ENCODE measurements around the gene TROAP.
"Not testable (repeated sequence)": the region's sequence is repeated elsewhere in the genome, so short reads cannot be mapped to it uniquely, and the experiment has no call there.

Gene TROAP, protein sequence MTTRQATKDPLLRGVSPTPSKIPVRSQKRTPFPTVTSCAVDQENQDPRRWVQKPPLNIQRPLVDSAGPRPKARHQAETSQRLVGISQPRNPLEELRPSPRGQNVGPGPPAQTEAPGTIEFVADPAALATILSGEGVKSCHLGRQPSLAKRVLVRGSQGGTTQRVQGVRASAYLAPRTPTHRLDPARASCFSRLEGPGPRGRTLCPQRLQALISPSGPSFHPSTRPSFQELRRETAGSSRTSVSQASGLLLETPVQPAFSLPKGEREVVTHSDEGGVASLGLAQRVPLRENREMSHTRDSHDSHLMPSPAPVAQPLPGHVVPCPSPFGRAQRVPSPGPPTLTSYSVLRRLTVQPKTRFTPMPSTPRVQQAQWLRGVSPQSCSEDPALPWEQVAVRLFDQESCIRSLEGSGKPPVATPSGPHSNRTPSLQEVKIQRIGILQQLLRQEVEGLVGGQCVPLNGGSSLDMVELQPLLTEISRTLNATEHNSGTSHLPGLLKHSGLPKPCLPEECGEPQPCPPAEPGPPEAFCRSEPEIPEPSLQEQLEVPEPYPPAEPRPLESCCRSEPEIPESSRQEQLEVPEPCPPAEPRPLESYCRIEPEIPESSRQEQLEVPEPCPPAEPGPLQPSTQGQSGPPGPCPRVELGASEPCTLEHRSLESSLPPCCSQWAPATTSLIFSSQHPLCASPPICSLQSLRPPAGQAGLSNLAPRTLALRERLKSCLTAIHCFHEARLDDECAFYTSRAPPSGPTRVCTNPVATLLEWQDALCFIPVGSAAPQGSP

DNA sequence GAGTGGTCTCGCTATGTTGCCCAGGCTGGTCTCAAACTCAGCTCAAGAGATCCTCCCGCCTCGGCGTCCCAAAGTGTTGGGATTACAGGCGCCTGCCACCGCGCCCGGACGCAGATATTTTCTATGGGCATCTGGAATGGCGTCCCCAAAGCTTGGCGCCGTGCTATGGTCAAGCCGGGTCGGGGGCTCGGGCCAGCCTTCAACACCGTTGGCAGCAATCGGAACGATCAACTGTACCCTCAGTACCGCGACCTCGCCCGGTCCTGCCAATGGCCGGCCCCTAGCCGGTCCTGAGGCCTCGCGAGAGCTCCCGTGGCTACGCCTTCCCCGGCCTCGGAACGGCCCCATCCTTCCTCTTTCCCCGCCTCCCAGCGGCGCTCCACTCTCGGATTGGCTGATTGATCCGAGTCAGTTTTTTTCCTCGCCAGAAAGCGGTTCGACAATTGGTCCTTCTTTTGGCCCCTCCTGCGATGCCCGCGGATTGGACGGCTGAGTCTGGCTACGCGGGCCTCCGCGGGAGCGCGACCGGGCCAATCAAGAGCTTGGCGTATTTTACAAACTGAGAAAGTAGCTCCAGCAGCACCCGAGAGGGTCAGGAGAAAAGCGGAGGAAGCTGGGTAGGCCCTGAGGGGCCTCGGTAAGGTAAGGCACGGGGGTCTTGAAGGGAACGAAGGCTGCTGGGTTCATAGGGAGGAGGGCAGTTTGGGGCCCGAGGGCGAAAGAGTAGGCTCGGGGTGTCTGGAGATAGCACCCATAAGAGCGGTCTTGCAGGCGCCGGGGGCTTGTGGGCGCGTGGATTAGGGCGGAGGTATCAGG is at the start of gene TROAP:
TROAP (plus strand) TSS at position 548 of the 816 bp plus-strand sequence. CDS start 354 bp downstream, outside the sequence.
- DNase-seq: peak; percentile 95

DNA sequence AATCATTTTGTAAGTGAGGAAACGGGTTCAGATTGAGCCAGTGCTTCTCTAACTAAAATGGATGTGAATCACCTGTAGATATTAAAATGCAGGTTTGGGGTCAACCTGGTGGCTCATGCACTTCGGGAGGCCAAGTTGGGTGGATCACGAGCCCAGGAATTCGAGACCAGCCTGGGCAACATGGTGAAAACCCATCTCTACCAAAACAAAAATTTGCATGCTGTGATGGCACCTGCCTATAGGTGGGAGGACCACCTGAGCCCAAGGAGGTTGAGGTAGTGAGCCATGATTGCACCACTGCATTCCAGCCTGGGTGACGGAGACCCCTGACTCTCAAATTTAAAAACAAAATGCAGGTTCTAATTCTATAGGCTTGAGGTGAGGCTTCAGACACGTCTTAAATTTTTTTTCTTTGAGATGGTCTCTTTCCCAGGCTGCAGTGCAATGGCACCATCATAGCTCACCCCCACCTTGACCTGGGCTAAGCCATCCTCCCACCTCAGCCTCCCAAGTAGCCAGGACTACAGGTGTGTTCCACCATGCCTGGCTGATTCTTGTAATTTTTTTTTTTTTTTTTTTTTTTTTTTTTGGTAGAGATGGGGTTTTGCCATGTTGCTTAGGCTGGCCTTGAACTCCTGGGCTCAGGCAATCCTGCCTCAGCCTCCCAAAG is 49.2 kb upstream of the TROAP start:
- DNase-seq: no peak

DNA sequence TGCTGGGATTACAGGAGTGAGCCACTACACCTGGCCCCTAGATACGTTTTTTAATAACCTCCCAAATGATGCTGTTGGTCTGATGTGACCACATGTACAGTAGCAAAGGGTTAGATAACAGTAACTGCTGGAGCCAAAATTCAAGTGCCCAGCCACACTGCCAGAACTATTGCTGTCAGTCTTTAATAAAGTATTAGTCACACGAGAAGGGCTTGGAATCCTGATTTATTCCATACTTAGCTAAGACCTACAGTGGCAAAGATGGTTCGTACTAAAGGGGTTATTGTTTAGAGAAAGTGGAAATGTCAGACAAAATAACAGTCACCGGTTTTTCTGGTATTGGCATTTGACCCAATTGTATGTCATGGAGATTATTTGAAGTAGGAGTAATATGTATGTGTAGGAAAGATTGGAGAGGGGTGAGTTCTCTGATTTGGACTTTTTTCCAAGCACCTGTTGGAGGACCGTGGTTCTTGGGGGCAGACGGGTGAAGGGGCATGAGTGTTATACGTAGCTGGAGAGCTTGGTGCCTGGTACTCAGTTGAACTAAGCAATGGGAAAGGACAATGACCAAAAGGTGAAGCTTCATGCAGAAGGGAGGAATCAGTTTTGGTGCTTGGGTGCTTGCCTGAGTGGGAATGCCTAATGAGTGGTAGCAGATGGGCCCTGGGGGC is 48.5 kb upstream of the TROAP start:
- no peak for DNase-seq

DNA sequence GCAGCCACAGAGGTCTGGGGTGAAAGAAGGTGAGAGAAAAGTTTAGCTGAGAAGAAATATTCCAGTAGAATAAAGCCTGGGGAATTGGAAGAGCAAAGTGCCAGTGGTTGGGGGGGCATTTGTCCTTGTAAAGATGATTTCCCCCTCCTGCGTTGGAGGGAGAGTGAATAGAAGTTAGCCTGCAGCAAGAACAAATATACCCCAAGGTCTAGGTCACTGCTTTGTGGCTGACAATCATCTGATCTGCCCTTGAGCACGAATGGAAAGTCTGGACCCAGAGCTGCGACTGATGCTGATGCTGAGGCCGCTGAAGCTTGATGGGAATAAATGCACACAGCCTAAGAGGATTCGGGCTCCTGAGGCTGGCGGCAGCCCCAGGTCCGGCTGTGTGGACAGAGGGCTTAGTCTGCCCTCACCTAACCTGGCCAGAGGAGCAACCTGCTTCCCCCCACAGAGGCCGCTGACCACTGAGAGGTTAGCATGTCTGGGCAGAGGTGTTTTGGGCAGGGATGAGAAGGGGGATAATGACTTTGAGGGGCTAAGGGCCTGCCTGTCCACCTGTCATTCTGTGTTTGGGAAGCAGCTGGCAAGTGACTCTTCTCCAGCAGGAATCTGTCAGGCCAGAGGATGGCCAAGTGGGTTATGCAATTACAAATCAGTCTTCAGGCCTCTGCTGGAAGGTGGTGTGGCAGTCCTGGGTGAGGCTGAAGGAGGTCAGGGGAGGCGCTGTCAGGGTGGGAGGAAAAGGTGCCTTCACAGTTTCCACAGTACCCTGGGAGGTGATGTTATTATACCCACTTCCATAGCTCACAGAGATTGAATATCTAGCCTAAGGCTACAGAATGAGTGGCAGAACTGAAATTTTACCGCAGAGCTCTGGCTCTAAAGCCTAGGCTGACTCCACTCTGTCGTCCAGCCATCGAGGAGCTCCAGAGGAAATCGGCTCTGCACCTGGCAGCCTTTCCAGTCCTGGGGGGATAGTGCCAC is 46.5 kb upstream of the TROAP start:
- DNase-seq: no peak

DNA sequence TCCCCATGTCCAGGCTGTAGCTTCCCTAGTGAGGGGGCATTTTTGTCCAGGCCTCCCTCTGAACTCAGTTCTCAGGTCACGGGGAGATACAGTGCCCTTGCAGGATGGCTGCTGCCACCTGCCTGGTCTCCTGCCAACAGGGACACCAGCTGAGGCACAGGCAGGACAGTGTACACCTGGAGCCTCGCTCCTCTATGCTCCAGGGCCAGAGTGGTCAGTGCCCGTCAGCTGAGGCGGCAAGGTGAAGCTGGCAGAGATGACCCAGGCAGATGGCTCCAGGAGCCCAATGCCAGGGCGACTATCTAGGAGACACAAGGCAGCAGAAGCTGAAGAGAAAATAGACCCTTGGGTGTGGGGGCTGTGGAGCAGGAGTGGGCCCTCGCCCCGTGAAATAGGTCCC is 45.6 kb upstream of the TROAP start:
- DNase-seq: no peak

DNA sequence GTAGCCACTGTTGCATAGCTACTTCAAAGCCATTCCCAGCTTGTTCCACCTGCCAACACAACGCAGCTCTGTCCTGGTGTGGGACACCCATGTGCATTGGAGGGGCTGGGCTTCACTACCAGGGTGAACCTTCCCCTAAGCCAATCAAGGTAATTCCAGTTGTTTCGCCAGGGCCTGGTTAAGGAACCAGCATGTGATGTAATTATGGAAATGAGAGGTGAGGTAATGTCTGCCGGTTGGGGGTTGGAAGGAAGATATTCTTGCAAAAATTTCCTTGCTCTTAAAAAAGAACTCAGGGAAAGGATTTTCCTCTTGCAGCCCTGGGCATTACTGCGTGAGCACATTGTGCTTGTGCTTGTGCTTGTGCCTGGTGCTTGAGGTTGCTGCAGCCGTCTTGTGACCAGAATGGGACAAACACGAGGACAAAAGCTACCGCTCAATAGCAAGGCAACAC is 43.3 kb upstream of the TROAP start:
- peak; percentile 61 for DNase-seq

DNA sequence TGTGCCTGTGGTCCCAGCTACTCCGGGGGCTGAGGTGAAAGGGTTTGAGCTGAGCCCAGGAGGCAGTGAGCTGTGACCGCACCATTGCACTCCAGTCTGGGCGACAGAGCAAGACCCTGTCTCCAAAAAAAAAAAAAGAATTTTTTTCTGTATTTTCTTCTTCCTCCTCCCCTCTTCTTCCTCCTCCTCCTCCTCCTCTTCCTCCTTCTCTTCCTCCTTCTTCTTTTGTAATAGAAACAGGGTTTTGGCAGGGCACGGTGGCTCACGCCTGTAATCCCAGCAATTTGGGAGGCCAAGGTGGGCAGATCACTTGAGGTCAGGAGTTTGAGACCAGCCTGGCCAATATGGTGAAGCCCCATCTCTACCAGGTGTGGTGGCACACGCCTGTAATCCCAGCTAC is 42.5 kb upstream of the TROAP start:
- DNase-seq: not testable (repeated sequence)

DNA sequence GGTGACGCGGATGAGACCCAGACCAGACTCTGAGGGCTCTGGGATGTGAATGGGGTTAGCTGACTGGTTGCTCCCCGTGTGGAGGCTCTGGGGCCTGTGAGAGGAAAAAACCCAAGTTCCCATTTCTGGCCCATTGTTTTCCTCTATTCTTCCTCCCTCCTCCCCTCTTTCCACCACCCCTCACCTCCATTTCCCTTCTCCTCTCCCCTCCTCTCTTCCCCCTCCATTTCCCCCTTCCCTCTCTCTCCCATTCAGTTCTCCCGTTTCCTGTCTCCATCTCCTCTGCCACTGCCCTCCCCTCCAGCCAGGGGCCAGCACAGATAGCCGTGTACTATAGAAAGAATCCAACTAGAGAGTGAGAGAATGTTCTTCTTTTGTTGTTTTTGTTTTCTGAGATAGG is 40.8 kb upstream of the TROAP start:
- no peak for DNase-seq

DNA sequence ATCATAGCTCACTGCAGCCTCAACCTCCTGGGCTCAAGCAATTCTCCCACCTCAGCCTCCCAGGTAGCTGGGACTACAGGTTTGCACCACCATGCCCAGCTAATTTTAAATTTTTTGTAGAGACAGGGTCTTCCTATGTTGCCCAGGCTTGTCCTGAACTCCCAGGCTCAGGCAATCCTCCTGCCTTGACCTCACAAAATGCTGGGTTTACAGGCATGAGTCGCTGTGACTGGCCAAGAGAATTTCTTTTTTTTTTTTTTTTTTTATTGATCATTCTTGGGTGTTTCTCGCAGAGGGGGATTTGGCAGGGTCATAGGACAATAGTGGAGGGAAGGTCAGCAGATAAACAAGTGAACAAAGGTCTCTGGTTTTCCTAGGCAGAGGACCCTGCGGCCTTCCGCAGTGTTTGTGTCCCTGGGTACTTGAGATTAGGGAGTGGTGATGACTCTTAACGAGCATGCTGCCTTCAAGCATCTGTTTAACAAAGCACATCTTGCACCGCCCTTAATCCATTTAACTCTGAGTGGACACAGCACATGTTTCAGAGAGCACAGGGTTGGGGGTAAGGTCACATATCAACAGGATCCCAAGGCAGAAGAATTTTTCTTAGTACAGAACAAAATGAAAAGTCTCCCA is 40.2 kb upstream of the TROAP start:
- DNase-seq: not testable (repeated sequence)

DNA sequence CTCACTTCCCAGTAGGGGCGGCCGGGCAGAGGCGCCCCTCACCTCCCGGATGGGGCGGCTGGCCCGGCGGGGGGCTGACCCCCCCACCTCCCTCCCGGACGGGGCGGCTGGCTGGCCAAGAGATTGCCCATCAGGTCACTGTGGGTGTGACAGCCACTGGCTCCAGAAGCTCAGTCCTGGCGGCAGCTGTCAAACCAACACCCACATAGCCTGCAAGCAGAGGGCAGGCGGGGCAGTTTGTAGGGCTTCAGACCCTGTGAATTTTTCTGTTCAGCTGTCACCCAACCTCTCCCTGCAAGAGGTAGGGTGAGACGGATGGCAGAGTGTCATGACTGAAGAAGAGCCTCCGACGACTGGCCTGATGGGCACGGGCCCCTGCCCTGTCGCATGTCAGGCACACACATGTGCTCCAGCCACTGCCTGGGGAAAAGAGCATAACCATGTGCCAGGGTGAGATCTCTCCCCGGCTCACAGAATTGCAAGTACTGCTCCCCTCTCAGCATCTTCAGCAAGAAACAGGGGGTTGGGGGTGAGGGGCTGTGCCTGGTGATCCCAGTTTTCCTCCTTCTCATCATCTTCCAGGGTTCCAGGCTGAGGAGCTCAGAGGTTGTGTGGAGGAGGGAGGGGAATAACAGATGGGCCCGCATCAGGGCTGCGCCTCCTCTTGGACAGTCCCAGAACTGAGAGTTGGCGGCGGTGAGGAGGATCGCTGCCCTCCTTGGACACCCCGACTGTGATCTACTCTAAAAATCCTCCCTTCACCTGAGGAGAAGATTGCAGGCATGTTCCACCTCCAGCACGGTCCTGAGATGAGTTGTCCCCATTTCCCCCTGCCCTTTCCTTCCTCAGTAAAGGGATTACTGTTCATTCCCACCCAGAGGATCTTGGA is 39.3 kb upstream of the TROAP start:
- no peak for DNase-seq

DNA sequence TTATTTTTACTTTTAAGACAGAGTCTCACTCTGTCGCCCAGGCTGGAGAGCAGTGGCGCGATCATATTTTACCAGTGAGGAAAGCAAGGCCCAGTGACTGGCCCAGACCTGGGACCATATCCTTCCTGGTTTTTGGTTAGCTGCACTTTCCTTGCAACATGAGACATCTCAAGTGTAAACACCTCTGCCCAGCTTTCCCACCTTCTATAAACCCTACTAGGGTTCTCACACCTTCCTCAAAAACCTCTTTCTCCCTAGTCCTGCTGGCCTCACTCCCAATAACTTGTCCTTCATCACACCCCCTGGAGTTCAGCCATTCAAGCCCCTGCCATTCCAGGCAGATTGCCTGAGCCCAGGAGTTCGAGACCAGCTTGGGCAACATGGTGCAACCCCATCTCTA is 38.4 kb upstream of the TROAP start:
- no peak for DNase-seq

DNA sequence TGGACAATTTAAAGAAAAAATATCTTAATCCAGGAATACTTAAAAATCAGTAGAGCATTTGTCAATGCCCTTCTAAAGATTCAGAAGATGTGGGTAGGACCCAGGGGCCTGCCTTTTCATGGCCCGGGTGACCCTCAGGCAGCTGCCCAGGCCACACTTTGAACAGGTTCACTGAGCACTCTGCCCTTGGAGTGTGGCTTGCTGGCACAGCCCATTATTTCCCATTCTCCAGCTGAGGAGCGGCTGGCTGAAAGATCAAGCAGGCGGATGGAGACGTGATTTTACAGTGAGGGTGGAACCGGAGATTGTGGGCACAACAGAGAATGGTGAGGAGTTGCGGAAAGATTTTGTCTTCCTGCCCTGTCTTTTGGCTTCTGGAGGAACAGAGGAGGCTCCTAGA is 35.2 kb upstream of the TROAP start:
- DNase-seq: no peak

DNA sequence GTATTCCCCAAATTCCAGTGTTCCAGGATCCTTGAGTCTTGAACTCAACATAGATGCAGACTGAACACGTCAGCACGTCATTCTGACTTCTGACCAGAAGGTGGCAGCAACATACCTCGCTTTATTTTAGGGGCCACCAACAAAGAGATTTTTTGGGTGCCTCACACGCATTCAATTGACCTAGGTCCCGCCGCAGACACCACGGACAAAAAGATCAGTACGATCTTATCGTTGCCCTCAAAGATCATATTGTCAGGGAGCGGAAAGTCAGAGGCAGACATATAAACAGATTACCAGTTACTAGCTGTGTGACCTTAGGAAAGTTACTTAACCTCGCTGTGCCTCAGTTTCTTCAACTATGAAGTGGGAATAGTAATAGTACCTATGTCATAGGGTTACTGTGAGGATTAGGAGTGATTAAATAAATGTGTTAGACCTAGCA is 34.6 kb upstream of the TROAP start:
- DNase-seq: no peak

DNA sequence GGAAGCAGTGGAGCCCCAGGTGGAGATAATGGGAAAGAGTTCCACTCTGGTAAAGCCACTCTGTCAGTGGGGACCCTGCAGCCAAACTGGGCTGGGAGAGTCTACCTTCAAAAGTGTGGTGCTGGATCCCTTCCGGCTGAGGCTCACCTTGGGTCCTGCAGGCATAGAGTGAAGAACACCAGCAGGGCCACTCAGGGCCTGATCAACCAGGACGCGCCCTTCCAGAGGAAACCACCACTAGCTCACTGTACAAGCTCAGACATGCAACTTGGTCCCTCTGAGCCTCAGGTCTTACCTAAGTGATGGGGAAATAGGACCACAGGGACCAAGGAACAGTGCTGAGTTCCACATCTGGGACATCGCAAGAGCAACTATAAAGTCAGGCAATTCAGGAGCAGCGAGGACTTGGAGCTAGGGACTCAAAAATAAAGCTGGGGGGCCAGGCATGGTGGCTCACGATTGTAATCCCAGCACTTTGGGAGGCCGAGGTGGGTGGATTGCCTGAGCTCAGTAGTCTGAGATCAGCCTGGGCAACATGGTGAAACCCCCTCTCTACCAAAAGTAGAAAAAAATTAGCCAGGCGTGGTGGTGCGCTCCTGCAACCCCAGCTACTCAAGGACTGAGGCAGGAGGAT is 34.0 kb upstream of the TROAP start:
- no peak for DNase-seq

DNA sequence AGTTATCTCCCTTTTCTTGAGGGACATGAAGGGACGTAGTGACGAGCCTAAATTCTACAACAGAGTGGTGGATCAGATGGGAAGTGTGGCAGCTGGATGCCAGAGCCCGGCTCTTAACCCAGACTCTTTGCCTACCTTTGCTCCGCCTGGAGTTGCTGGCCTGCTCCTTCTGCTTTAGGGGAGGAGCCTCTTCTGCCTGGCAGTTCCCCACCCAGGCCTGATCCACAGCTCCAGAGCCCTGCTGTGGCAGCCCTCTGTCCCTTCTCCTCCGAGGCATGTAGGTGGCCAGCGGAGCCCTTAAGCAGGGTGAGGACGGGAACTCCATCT is 30.4 kb upstream of the TROAP start:
- no peak for DNase-seq

DNA sequence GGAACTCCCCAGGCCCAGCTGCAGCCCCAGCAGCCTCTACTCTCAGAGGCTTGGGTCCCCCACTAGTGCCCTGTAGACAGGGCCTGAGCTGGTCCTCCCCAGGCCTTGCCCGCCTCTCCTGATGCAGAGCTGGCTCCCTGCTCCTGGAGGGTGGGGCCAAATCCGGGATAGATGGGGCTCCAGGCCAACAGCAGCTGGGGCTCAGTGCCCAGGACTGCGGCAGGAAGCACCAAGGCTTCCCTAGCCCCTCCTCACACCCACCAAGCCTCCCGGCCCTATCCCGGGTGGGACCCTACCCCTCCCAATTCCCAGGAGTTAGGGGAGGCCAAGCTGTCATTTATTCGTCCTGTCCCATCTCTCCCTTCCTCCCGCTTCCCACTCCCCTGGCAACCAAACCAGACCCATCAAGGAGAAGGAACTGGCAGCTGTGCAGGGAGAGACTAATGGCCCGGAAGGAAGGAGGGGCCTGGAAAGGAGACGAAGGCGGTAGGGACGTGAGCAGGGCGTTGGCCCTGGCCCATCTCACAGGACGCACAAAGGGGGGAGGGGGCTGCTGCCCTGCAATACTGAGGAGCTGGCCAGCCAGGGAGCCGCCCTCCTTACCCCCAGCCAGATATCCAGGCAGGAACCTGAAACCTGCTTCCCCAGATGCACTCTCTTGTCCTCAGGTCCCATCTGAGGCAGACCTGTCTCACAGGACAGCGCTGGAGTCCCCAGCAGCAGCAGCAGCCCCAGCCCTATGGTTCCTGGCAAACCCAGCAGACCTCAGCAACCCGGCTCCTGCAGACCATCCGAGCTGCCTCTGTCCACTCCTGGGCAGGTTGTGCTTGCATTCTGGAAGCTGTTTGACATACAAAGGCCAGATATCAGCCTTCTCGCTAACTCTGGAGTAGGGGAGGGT is 29.7 kb upstream of the TROAP start:
- no peak for DNase-seq

DNA sequence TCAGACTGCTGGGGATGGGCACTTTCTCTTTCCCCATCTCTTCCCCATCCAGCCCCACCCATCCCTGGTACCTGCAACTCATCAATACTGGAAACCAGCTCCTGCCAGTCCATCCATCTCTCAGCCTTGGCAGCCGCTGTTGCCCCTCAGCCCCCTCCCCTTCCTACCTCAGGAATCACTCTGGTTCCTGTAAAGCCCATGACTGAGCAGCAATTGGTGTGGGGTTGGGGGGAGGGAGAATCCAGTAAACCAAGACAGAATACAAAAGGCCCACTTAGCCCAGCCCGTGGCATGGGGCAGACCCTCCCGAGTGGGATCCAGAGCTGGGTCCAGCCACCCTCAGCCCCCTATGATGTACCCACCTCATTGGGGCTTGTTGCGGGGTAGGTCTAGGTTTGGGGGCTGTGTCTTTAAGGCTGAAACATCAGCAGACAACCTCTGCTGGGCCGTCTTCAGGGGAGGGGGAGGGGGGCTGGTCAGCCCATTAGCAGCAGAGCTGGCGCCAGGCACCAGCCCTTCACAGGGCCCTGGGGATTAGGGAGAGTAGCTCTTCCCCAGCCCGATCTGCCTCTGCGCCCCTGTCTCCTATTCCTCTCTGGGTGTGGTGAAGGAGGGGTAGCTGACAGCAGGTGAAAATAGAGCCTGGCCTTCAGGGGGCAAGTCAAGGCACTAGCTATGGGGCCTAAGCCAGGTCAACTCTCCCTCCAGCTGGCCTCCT is 28.8 kb upstream of the TROAP start:
- DNase-seq: no peak
